ENCODE results near the gene CLCN6. TPM values are rescaled to one million over a fixed set of nuclear protein-coding genes. Genes with fewer than 3 reads are reported as not detected.

CLCN6 gene
- total RNA-seq, 2 donors from 2014 or later, result 13.4 to 45.0 TPM

DNA sequence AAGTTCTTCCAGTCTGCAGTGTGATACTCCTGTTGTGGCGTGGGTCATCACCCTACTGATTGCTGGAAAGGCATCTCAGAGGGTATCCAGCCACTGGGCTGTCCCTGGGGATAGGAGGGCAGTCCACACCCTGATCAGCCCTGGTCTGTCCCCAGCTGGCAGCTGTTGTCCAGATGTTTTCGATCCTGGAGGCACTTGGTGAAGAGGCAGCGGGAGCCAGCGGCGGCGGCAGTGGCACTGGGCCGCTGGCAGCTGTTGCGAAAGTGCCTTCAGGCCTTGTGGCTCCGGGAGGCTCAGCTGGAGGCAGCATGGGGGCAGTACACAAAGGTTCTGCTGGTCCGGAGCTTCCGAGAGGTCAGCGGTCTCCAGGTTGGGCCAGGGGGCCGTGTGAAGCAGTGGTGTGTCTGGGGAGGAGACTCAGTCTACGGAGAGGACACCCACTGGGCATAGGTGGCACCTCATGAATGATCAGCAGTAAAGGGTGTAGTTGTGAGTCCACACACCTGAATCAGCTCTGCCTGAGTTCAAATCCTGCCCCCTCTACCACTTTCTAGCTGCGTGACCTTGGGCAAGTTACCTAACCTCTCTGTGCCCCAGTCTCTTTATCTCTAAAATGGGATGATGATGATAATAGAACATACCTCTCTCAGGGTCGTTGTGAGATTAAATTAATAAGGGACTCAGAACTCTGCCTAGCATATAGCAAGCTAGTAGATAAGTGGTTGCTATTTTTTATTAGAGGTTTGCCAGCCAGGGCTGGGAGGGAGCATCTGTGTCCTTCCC is 37.9 kb upstream of the CLCN6 start:
- no peak for DNase-seq (ENCODE audit: low spot score)

DNA sequence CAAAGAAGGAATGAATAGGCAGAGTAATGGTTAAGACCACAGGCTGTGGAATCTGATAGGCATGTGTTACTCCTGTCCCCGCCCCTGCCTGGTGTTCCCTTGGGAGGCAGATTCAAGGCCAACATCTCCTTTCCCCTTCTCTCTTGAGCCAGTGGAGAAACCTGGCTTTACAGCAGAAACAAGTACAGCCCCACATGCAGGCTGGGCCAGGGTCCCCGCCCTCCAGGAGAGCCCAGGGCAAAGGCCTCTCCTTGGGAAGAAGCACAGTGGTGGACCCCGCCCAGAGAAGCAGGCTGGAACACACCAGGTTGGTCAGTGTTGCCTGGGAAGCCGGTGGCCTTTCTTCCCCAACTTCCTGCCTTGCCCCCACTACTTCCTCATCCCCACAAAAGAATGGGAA is 37.2 kb upstream of the CLCN6 start:
- H3K27ac ChIP-seq, result no peak overlapping the region
- TF ChIP-seq CTCF (IDR thresholded peaks at IDR 0.05), result no peak
- TF ChIP-seq POLR2A (IDR thresholded peaks at IDR 0.05), result no peak
- no peak for TF ChIP-seq POLR2AphosphoS5 (IDR thresholded peaks at IDR 0.05)
- intact Hi-C loops (cut with DNase I), result no loop called here
- DNase-seq (ENCODE audit: low spot score), result no peak
- no peaks in the 10 kb centered on the region for H3K27me3 ChIP-seq (replicated peaks; ENCODE audit: insufficient read depth)
- no peak overlapping the region for H3K4me3 ChIP-seq
- no peaks in the 10 kb centered on the region for H3K4me1 ChIP-seq (replicated peaks)
- 70% methylated on average over 4 of the region's 4 CpGs for WGBS
- no peaks in the 10 kb centered on the region for H3K9me3 ChIP-seq
- no peaks in the 10 kb centered on the region for H3K36me3 ChIP-seq

More for the DNA sequence above, 37.9 kb upstream of the CLCN6 start:
- intact Hi-C loops (cut with DNase I), result no loop called here
- no peaks in the 10 kb centered on the region for H3K27me3 ChIP-seq (replicated peaks; ENCODE audit: insufficient read depth)
- H3K36me3 ChIP-seq, result no peaks in the 10 kb centered on the region
- TF ChIP-seq CTCF (IDR thresholded peaks at IDR 0.05), result no peak
- TF ChIP-seq POLR2AphosphoS5 (IDR thresholded peaks at IDR 0.05), result no peak
- TF ChIP-seq POLR2A (IDR thresholded peaks at IDR 0.05), result no peak
- no peaks in the 10 kb centered on the region for H3K4me1 ChIP-seq (replicated peaks)
- no peak overlapping the region for H3K4me3 ChIP-seq
- no peaks in the 10 kb centered on the region for H3K9me3 ChIP-seq
- 79% methylated on average over 16 of the region's 16 CpGs for WGBS
- no peak overlapping the region for H3K27ac ChIP-seq

DNA sequence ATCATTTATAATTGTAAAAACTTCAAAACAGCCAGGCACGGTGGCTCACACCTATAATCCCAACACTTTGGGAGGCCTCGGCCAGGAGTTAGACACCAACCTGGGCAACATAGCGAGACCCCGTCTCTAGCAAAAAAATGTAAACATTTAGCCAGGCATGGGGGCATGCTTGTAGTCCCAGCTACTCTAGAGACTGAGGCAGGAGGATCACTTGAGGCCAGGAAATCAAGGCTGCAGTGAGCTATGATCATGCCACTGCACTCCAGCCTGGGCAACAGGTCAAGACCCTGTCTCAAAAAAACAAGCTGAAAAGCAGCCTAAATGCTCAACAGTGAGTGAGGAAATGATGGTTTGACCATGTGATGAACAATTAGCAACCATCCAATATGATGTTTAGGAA is 36.7 kb upstream of the CLCN6 start:
- no peaks in the 10 kb centered on the region for H3K4me1 ChIP-seq (replicated peaks)
- no peak overlapping the region for H3K27ac ChIP-seq
- no peaks in the 10 kb centered on the region for H3K36me3 ChIP-seq
- H3K27me3 ChIP-seq (replicated peaks; ENCODE audit: insufficient read depth), result no peaks in the 10 kb centered on the region
- TF ChIP-seq CTCF (IDR thresholded peaks at IDR 0.05), result no peak
- TF ChIP-seq POLR2AphosphoS5 (IDR thresholded peaks at IDR 0.05), result no peak
- no peak for TF ChIP-seq POLR2A (IDR thresholded peaks at IDR 0.05)
- DNase-seq (ENCODE audit: low spot score), result no peak
- H3K4me3 ChIP-seq, result no peak overlapping the region
- WGBS, result 80% methylated on average over 4 of the region's 4 CpGs
- H3K9me3 ChIP-seq, result no peaks in the 10 kb centered on the region
- intact Hi-C loops (cut with DNase I), result no loop called here

- Histone ChIP-seq H3K9me3 (no peaks in the 10 kb centered on the region), H3K27ac (no peak overlapping the region), H3K4me3 (no peak overlapping the region), H3K27me3 (replicated peaks; ENCODE audit: insufficient read depth) (no peaks in the 10 kb centered on the region), H3K36me3 (no peaks in the 10 kb centered on the region), H3K4me1 (replicated peaks) (no peaks in the 10 kb centered on the region)
- no peak for TF ChIP-seq POLR2A (IDR thresholded peaks at IDR 0.05)
- TF ChIP-seq POLR2AphosphoS5 (IDR thresholded peaks at IDR 0.05), result no peak
- TF ChIP-seq CTCF (IDR thresholded peaks at IDR 0.05), result no peak
- DNase-seq (ENCODE audit: low spot score), result no peak
- intact Hi-C loops (cut with DNase I), result no loop called here
Measured at GRCh38 chr1:11770011-11770410, 36.0 kb upstream of the CLCN6 start.

DNA sequence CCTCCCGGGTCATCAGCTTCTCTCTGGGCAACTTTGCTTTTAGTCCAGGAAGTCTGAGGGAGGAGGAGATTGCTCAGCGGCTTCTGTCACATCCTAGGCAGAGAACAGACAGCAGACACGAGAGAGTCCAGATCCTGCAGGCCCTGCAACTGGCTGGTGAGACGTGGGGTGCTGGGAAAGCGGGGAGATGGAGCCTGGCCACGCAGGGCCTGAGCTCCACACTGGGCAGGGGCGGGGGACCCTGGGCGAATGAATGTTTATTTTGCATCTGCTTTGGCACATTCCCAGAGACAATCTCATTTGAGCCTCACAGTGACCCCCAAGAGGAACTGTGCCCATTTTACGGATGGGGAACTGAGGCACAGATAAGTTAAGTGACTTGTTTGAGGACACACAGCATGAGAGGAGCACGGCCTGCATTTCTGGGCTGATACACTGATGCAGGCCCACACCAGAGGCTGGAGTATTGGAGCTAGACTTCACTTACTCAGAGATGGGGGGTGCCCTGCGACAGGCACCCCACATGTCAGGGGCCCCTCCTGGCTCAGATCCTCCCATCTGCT is 34.4 kb upstream of the CLCN6 start:
- WGBS, result 78% methylated on average over 11 of the region's 11 CpGs
- Histone ChIP-seq H3K36me3 (no peaks in the 10 kb centered on the region), H3K4me1 (replicated peaks) (no peaks in the 10 kb centered on the region), H3K27me3 (replicated peaks; ENCODE audit: insufficient read depth) (no peaks in the 10 kb centered on the region), H3K4me3 (no peak overlapping the region), H3K27ac (no peak overlapping the region), H3K9me3 (no peaks in the 10 kb centered on the region)
- no peak for TF ChIP-seq POLR2A (IDR thresholded peaks at IDR 0.05)
- TF ChIP-seq POLR2AphosphoS5 (IDR thresholded peaks at IDR 0.05), result no peak
- no peak for TF ChIP-seq CTCF (IDR thresholded peaks at IDR 0.05)
- no peak for DNase-seq (ENCODE audit: low spot score)
- intact Hi-C loops (cut with DNase I), result no loop called here

Measured in prostate gland (tissue), 2 donors.